ENCODE results near the gene AADAT. TPM values are rescaled to one million over a fixed set of nuclear protein-coding genes. Genes with fewer than 3 reads are reported as not detected.

Gene AADAT
- total and polyA plus RNA-seq, 2 of the 8 experiments (the other 6 are each of a cell fraction or from before 2014, with no cell fraction given) = 6.1 to 7.7 TPM

DNA sequence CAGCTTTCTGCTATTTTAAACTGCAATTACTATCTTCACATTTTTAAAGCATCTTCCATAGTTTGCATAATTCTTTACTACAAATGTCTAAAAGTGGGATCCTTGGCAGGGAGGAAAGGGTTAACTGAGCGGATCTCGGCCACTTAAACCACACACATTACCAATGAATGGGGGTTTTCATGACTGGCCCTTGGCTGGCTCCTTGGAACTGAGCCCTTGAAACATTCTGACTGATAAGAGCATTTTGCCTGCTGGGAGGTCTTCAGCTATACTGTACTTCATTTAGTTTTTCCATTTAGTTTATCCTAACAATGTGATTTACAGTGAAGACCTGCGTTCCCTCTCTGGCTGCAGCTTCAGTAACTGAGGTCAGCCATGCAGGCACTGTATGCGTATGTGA lies 31.9 kb downstream of the AADAT start:
- Histone ChIP-seq H3K27me3 (replicated peaks in 1 of 4; ENCODE audit: control insufficient read depth in 3 of 4, extremely low read depth in 1 of 4, insufficient read depth in 3 of 4, low read length in 3 of 4) (peaks cover 0 to 2% (median 0%) of the 10 kb centered on the region in 4 experiments; a peak in 1 of 7 replicates), H2BK5ac (ENCODE audit: low read depth, low read length) (no peak overlapping the region), H2BK20ac (ENCODE audit: low read length) (no peak overlapping the region), H3K36me3 (ENCODE audit: control insufficient read depth in 2 of 4, insufficient read depth in 4 of 4, low read length in 3 of 4) (peaks cover 0 to 8% (median 1%) of the 10 kb centered on the region in 4 experiments; a peak in 3 of 8 replicates), H3K4me2 (ENCODE audit: insufficient read depth in 1 of 2, low read depth in 2 of 2, low read length in 2 of 2) (no peak overlapping the region), H2BK15ac (ENCODE audit: low read length) (no peak overlapping the region), H4K8ac (ENCODE audit: extremely low read depth, insufficient read depth, low read length) (no peak overlapping the region), H3K18ac (ENCODE audit: extremely low read depth, low read length) (no peak overlapping the region), H4K5ac (ENCODE audit: insufficient read length, low read depth, low read length) (no peak overlapping the region), H2BK12ac (ENCODE audit: low read depth, low read length) (no peak overlapping the region), H3K79me1 (ENCODE audit: low read depth, low read length) (no peaks in the 10 kb centered on the region), H2BK120ac (replicated peaks; ENCODE audit: low read depth, low read length) (no peak overlapping the region), H4K91ac (replicated peaks; ENCODE audit: insufficient read length, low read length) (no peak overlapping the region), H2AFZ (ENCODE audit: low read length) (no peak overlapping the region), H3K4ac (replicated peaks; ENCODE audit: insufficient read length, low read depth, low read length) (no peak overlapping the region), H3K4me3 (ENCODE audit: extremely low read depth in 1 of 4, insufficient read depth in 2 of 4, low read depth in 3 of 4, low read length in 4 of 4) (no peak overlapping the region), H3K23me2 (ENCODE audit: low read depth, low read length) (no peaks in the 10 kb centered on the region), H4K20me1 (replicated peaks in 1 of 2; ENCODE audit: control insufficient read depth in 1 of 2, insufficient read depth in 2 of 2, low read length in 2 of 2) (no peaks in the 10 kb centered on the region), H2AK5ac (ENCODE audit: low read depth, low read length) (no peak overlapping the region), H3K79me2 (ENCODE audit: control insufficient read depth in 1 of 2, insufficient read depth in 2 of 2, low read length in 2 of 2) (no peaks in the 10 kb centered on the region), H3K27ac (ENCODE audit: low read depth, low read length) (no peak overlapping the region), H3K14ac (ENCODE audit: insufficient read length) (no peak overlapping the region), H3K4me1 (replicated peaks in 1 of 4; ENCODE audit: control insufficient read depth in 3 of 4, insufficient read depth in 4 of 4, low read length in 3 of 4) (peaks cover 0 to 5% (median 0%) of the 10 kb centered on the region in 4 experiments; a peak in 1 of 7 replicates), H3K9me3 (ENCODE audit: insufficient read depth in 2 of 2, low read depth in 1 of 2, low read length in 1 of 2) (no peaks in the 10 kb centered on the region), H3K56ac (replicated peaks; ENCODE audit: insufficient read length, low read depth, low read length) (no peak overlapping the region), H3K23ac (ENCODE audit: insufficient read length) (no peak overlapping the region), H3K9ac (replicated peaks in 1 of 4; ENCODE audit: extremely low read depth in 1 of 4, low read depth in 3 of 4, low read length in 3 of 4) (no peak overlapping the region; a peak in 1 of 7 replicates)
- FAIRE-seq (no peak), DNase-seq (ENCODE audit: low read depth in 1 of 2, low spot score in 2 of 2) (no peak)
- ChIA-PET POLR2A (ENCODE audit: partially characterized antibody) (no interaction called here), CTCF (ENCODE audit: partially characterized antibody) (interaction anchor here (1.0 to 1.5 kb wide), 4 partner anchors 8 to 248 kb away, joined by 4 to 5 read pairs (median 4); no protein-coding TSS in a partner anchor)
- 74% methylated on average over 4 of the region's 4 CpGs; no CpG with 5 or more reads in 1 of the 2 experiments for whole genome bisulfite sequencing, 2 experiments (ENCODE audit: extremely low coverage in 1 of 2, insufficient coverage in 1 of 2, insufficient read length in 1 of 2, insufficient replicate concordance in 2 of 2, low coverage in 1 of 2, low lambda C conversion rate in 2 of 2, missing lambda C conversion rate in 1 of 2)
- TF ChIP-seq SIRT6 (IDR thresholded peaks at IDR 0.05; ENCODE audit: low read length) = no peak

All from H1 (cell line).